Measurements from ENCODE around the gene ZNF319. TPM values are rescaled to one million over a fixed set of nuclear protein-coding genes. Genes with fewer than 3 reads are reported as not detected.

The ZNF319 gene
- total RNA-seq, 1 donor, result 4.8 TPM

GRCh38 chr16:57993897-57994296, 6.6 kb downstream of the ZNF319 start:
- no peak for DNase-seq (ENCODE audit: low read depth)
- TF ChIP-seq CTCF (IDR thresholded peaks at IDR 0.05; ENCODE audit: insufficient read depth, low read length), result no peak

GRCh38 chr16:57993438-57993837, 7.0 kb downstream of the ZNF319 start:
- TF ChIP-seq CTCF (IDR thresholded peaks at IDR 0.05; ENCODE audit: insufficient read depth, low read length), result no peak
- no peak for DNase-seq (ENCODE audit: low read depth)
- no peak overlapping the region for H3K4me3 ChIP-seq (ENCODE audit: low read depth, low read length)

More at GRCh38 chr16:57993897-57994296, 6.6 kb downstream of the ZNF319 start:
- no peak overlapping the region for H3K4me3 ChIP-seq (ENCODE audit: low read depth, low read length)

DNA sequence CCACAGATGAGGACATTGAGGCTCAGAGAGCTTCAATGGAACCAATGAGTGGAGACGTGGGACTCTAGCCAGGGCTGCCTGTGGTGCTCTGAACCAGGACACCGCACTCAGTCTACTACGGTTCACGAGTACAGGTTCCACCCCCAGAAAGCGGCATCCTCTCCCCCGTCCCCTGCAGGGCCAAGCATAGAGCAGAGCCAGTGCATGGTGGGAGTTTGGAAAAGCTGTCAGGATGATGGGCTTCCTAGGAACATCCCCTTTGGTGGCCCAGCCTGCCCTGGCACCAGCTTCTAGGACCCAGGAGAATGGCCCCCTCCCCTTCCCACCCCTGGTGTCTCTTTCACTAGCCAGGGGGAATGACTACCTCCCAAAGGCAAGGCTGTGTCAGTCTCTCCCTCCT, 8.4 kb downstream of the ZNF319 start:
- no peak for DNase-seq (ENCODE audit: low read depth)
- TF ChIP-seq CTCF (IDR thresholded peaks at IDR 0.05; ENCODE audit: insufficient read depth, low read length), result no peak
- no peak overlapping the region for H3K4me3 ChIP-seq (ENCODE audit: low read depth, low read length)

DNA sequence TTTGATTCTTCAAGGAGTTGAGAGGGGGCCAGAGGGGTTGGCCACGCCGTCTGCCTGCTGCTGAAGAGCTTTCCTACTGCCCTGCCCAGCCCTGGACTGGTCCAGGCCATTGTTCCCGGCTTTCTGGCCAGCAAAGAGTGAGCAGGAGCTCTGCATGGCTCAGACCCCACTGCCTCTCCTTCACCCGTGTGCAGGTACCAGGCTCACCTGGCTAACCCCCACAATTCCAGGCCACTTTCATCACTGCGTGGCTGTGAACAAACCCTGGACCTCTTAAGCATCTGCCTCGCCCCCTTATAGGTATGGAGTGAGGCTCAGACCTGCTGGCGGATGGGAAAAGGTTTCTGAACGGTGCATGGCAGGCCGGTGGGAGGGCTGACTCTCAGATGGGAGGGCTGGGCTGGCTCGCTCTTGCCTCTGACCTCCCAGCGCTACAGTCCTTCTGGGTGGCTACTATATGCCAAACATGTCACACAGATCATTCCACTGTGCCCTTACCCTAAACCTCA, 8.9 kb downstream of the ZNF319 start:
- DNase-seq (ENCODE audit: low read depth), result no peak
- TF ChIP-seq CTCF (IDR thresholded peaks at IDR 0.05; ENCODE audit: insufficient read depth, low read length), result no peak
- no peak overlapping the region for H3K4me3 ChIP-seq (ENCODE audit: low read depth, low read length)

GRCh38 chr16:57988929-57989328, 11.5 kb downstream of the ZNF319 start:
- DNase-seq (ENCODE audit: low read depth), result peak; percentile 28

DNA sequence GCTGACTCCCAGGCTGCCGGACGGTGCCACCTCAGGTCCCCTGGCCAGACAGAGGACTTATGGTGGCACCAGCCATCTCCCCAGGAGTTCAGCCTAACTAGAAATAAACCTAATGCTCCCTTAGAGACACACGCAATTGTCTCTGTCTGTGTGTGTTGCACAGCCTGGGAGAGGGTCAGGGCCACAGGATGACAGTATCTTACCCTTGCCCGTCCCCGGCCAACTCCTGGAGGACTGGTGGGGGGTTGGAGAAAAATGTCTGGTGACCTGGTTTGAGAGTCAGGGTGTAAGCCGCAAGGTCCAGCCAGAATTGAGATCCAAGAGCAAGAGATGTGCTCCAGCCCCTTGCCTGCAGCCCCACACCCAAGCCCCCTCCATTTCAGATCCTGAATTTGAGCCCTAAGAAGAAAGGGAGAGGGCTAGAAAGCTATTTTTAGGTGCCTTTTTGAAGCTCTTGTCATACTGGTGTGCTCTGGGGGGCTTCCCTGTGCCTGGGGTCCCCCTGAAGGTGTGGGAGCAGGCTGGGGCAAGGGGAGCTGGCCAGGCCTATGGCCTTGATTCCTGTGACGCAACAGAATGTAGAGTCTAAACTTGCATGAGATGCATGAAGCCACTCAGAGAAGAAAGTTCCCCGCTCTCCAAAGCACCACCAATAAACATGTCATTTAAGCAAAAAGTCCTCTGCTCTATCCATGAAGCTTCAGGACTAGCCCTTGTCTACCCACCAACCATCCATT, 12.9 kb downstream of the ZNF319 start:
- no peak overlapping the region for H3K4me3 ChIP-seq (ENCODE audit: low read depth, low read length)
- no peak for DNase-seq (ENCODE audit: low read depth)
- no peak for TF ChIP-seq CTCF (IDR thresholded peaks at IDR 0.05; ENCODE audit: insufficient read depth, low read length)

More at GRCh38 chr16:57988929-57989328, 11.5 kb downstream of the ZNF319 start:
- no peak for TF ChIP-seq CTCF (IDR thresholded peaks at IDR 0.05; ENCODE audit: insufficient read depth, low read length)
- no peak overlapping the region for H3K4me3 ChIP-seq (ENCODE audit: low read depth, low read length)
